ENCODE results near the gene AP4B1. TPM values are rescaled to one million over a fixed set of nuclear protein-coding genes. Genes with fewer than 3 reads are reported as not detected.
A peak's percentile ranks its signal among the peaks of the same experiment; 100 is the strongest.

AP4B1 gene
- total and polyA plus RNA-seq, 9 of the 15 experiments (the other 6 are each of a cell fraction or from before 2014, with no cell fraction given) = 15.8 to 36.5 (median 24.6) TPM

DNA sequence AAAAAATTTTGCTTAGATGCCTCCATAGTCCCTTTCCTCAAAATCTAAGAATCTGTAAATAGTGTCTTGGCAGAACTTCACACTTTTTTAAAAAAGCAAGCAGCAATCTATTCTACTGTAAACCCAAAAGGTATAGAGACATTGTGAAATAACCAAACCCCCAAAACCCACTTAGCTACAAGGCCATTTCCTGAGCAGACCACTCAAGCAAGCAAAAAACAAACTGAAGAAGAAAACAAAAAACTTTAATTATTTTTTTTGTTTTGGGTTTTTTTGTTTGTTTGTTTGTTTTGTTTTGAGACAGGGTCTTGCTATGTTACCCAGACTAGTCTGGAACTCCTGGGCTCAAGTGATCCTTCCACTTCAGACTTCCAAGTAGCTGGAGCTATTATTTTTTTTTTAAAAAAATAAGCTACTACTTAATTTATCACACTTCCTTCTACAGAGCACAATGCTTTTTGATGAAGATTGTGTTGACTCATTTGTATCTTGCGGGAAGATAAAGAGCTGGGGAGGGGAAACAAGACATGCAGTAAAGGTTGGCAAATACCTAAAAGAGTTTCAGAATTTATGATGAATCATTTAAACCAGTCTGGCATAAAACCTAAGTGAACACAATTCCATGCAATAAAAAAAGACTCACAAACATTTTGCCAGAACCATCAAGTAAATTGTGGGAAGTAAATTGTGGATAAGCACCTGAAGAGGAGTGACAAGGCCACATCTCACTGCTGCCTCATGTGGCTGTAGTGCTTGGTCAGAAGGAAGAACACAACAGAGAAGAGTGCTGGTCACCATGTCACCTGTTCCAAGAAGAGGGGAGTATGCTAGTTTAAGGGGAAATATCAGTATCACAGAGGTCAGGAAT is 30.4 kb downstream of the AP4B1 start (continued):
- TF ChIP-seq, protein P1, sequence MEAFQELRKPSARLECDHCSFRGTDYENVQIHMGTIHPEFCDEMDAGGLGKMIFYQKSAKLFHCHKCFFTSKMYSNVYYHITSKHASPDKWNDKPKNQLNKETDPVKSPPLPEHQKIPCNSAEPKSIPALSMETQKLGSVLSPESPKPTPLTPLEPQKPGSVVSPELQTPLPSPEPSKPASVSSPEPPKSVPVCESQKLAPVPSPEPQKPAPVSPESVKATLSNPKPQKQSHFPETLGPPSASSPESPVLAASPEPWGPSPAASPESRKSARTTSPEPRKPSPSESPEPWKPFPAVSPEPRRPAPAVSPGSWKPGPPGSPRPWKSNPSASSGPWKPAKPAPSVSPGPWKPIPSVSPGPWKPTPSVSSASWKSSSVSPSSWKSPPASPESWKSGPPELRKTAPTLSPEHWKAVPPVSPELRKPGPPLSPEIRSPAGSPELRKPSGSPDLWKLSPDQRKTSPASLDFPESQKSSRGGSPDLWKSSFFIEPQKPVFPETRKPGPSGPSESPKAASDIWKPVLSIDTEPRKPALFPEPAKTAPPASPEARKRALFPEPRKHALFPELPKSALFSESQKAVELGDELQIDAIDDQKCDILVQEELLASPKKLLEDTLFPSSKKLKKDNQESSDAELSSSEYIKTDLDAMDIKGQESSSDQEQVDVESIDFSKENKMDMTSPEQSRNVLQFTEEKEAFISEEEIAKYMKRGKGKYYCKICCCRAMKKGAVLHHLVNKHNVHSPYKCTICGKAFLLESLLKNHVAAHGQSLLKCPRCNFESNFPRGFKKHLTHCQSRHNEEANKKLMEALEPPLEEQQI (IDR thresholded peaks at IDR 0.05) = peak; percentile 27; the same call in 1 of the 2 replicates
- TF ChIP-seq TEAD2 (tag; IDR thresholded peaks at IDR 0.05) = no peak
- no peak for TF ChIP-seq DMBX1 (CRISPR knock-in tag; IDR thresholded peaks at IDR 0.05; ENCODE audit: borderline replicate concordance)
- TF ChIP-seq, protein P2, sequence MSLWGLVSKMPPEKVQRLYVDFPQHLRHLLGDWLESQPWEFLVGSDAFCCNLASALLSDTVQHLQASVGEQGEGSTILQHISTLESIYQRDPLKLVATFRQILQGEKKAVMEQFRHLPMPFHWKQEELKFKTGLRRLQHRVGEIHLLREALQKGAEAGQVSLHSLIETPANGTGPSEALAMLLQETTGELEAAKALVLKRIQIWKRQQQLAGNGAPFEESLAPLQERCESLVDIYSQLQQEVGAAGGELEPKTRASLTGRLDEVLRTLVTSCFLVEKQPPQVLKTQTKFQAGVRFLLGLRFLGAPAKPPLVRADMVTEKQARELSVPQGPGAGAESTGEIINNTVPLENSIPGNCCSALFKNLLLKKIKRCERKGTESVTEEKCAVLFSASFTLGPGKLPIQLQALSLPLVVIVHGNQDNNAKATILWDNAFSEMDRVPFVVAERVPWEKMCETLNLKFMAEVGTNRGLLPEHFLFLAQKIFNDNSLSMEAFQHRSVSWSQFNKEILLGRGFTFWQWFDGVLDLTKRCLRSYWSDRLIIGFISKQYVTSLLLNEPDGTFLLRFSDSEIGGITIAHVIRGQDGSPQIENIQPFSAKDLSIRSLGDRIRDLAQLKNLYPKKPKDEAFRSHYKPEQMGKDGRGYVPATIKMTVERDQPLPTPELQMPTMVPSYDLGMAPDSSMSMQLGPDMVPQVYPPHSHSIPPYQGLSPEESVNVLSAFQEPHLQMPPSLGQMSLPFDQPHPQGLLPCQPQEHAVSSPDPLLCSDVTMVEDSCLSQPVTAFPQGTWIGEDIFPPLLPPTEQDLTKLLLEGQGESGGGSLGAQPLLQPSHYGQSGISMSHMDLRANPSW (CRISPR knock-in tag; IDR thresholded peaks at IDR 0.05) = no peak
- TF ChIP-seq NRF1 (conservative IDR thresholded peaks at IDR 0.05 in 1 of 2, IDR thresholded peaks at IDR 0.05 in 1 of 2) = no peak
- no peak for TF ChIP-seq NFIX (CRISPR knock-in tag; IDR thresholded peaks at IDR 0.05; ENCODE audit: low read depth)
- peak; percentile 49; the same call in 1 of the 2 replicates for TF ChIP-seq JUND (IDR thresholded peaks at IDR 0.05; ENCODE audit: borderline replicate concordance, low read depth, low read length)
- TF ChIP-seq JUND (tag; IDR thresholded peaks at IDR 0.05; ENCODE audit: borderline replicate concordance, low read depth, low read length) = peak; percentile 66; the same call in 2 of the 3 replicates
- TF ChIP-seq ZNF436 (CRISPR knock-in tag; IDR thresholded peaks at IDR 0.05) = no peak
- 0 out of 2 replicates have a peak, but pooled peaks have one; percentile 7 for TF ChIP-seq CBFA2T3 (IDR thresholded peaks at IDR 0.05)
- TF ChIP-seq, protein P3, sequence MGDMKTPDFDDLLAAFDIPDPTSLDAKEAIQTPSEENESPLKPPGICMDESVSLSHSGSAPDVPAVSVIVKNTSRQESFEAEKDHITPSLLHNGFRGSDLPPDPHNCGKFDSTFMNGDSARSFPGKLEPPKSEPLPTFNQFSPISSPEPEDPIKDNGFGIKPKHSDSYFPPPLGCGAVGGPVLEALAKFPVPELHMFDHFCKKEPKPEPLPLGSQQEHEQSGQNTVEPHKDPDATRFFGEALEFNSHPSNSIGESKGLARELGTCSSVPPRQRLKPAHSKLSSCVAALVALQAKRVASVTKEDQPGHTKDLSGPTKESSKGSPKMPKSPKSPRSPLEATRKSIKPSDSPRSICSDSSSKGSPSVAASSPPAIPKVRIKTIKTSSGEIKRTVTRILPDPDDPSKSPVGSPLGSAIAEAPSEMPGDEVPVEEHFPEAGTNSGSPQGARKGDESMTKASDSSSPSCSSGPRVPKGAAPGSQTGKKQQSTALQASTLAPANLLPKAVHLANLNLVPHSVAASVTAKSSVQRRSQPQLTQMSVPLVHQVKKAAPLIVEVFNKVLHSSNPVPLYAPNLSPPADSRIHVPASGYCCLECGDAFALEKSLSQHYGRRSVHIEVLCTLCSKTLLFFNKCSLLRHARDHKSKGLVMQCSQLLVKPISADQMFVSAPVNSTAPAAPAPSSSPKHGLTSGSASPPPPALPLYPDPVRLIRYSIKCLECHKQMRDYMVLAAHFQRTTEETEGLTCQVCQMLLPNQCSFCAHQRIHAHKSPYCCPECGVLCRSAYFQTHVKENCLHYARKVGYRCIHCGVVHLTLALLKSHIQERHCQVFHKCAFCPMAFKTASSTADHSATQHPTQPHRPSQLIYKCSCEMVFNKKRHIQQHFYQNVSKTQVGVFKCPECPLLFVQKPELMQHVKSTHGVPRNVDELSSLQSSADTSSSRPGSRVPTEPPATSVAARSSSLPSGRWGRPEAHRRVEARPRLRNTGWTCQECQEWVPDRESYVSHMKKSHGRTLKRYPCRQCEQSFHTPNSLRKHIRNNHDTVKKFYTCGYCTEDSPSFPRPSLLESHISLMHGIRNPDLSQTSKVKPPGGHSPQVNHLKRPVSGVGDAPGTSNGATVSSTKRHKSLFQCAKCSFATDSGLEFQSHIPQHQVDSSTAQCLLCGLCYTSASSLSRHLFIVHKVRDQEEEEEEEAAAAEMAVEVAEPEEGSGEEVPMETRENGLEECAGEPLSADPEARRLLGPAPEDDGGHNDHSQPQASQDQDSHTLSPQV (IDR thresholded peaks at IDR 0.05) = no peak
- TF ChIP-seq PHF21A (IDR thresholded peaks at IDR 0.05; ENCODE audit: borderline replicate concordance, low read depth) = no peak
- no peak for TF ChIP-seq PHF8 (IDR thresholded peaks at IDR 0.05; ENCODE audit: borderline replicate concordance, low read length)
- no peak for TF ChIP-seq TCF3 (CRISPR knock-in tag; IDR thresholded peaks at IDR 0.05)
- no peak; the same call in 1 of the 2 replicates for TF ChIP-seq SMAD3 (CRISPR knock-in tag; conservative IDR thresholded peaks at IDR 0.05)
- TF ChIP-seq IFI16 (CRISPR knock-in tag; IDR thresholded peaks at IDR 0.05) = no peak
- TF ChIP-seq, protein P4, sequence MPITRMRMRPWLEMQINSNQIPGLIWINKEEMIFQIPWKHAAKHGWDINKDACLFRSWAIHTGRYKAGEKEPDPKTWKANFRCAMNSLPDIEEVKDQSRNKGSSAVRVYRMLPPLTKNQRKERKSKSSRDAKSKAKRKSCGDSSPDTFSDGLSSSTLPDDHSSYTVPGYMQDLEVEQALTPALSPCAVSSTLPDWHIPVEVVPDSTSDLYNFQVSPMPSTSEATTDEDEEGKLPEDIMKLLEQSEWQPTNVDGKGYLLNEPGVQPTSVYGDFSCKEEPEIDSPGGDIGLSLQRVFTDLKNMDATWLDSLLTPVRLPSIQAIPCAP (CRISPR knock-in tag; IDR thresholded peaks at IDR 0.05; ENCODE audit: borderline replicate concordance) = no peak

Data from K562 (cell line).